Choroid plexus epithelial cell (primary cell): Measurements from ENCODE around the gene DEPDC7.

Experiments used
- DNase-seq: peaks from one replicate; pipeline ENCODE4 v3.0.0-alpha.2; 2010; ENCODE audit warnings: low read depth
- H3K4me3 ChIP-seq: 2 replicates; pipeline ENCODE4 v1.5.1; 2011; ENCODE audit warnings: low read depth, mild to moderate bottlenecking, control low read depth, low read length, moderate library complexity
- CTCF ChIP-seq: conservative IDR thresholded peaks from 2 replicates; pipeline ENCODE4 v1.5.1; 2011; ENCODE audit warnings: low read depth, mild to moderate bottlenecking, control low read depth, inconsistent platforms, low read length, moderate library complexity

DEPDC7 gene

GRCh38 chr11:33062137-33062536 lies 46.5 kb downstream of the DEPDC7 start:
- no peak for TF ChIP-seq CTCF
- DNase-seq = no peak
- no peak overlapping the region for H3K4me3 ChIP-seq

DNA sequence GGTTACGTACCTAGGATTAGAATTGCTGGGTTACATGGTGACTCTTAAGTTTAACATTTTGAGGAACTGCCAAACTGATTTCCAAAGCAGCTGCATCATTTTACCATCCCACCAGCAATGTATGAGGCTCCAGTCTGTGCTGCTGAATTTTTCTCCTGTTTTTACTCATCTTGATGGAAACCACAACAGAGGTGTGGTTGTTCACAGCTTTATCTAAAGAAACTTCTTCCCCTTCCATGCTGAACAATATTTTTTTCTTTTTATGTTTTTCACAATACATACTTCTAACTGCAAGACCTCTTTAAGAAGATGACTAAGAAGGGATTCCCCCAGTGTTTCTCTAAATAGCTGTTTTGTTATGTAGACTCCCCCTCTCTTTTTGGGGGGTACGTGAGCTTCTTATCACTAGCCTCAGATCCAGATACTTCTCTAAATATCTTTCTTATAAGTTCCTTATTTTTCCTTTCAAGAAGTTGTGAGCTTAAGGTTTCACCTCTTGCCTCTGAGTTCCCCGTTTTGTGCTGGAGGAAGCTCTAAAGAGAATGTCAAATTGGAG lies 47.7 kb downstream of the DEPDC7 start:
- peak; percentile 61 for DNase-seq
- no peak for TF ChIP-seq CTCF

DNA sequence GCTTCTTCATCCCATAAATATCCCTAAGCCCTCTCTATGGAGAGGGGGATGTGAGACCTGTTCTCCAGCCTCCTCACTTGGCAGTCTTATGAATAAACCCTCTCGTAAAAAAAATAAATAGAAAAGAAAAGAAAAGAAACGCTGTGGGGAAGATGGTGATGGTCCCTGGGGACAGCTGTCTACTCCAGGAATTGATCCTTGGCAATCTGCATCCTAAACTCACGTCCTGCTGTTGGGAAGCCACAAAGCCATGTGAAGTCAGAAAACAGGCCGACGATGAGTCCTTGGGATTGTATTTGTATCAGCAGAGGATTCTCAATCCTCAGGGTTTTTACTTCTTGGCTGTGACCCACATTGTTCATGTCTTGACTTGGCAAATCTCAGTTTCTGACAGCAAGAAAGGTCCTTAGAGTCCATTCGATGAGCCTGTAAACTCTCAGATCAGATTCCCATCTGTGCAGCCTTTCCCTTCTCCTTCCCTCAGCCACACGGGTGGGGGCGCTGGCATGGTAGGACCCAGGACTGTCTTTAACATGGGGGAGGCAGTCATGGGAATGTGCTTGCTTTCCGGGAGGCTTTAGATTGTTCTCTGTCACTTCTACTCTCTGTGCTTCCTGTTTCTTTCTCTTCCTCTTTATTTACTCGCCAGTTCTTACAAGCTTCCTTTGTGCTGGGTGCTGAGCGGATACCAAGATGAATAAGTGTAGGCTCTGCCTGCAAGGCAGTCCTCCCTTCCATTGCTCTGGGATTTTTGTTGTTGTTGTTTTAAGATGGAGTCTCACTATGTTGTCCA lies 48.6 kb downstream of the DEPDC7 start:
- H3K4me3 ChIP-seq = no peak overlapping the region
- DNase-seq = no peak
- TF ChIP-seq CTCF = no peak

More for the DNA sequence above, 47.7 kb downstream of the DEPDC7 start:
- H3K4me3 ChIP-seq = no peak overlapping the region

GRCh38 chr11:33064866-33065265 lies 49.2 kb downstream of the DEPDC7 start:
- no peak for TF ChIP-seq CTCF
- no peak for DNase-seq
- H3K4me3 ChIP-seq = no peak overlapping the region

- DNase-seq = peak; percentile 83
- peak; percentile 98 for TF ChIP-seq CTCF
- no peak overlapping the region for H3K4me3 ChIP-seq
Measured at GRCh38 chr11:33065445-33066178, 49.9 kb downstream of the DEPDC7 start.

DNA sequence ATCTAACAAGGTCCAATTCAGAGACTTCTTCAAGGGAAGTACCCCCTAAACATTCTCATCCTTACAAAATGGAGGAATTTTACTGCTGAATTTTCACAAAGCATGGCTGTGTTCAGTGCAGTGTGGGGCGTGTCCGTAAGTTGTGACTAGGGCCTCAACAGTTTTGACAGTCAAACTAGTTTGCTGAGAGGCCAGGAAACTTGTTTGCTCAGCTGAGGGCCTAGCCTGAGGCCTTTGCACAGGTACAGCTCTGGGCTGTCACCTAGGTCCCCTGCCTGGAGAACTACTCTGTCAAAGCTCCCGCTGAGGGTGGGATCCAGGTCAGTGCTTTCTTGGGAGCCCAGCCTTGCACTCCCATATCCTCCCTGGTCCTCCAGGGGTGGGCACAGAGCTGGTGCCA lies 51.6 kb downstream of the DEPDC7 start:
- H3K4me3 ChIP-seq = no peak overlapping the region
- TF ChIP-seq CTCF = no peak
- no peak for DNase-seq
